GM18499 (cell line): Measurements from ENCODE around the gene KIAA0825.
"Not testable (repeated sequence)": the region's sequence is repeated elsewhere in the genome, so short reads cannot be mapped to it uniquely, and the experiment has no call there.

Experiments
- ATAC-seq: cut with Tn5 transposase; IDR thresholded peaks from one replicate; pipeline ENCODE4 v1.9.1; 2021; ENCODE audit warnings: moderate number of reproducible peaks; ENCODE audit not compliant: insufficient read depth, unreplicated experiment

The KIAA0825 gene

GRCh38 chr5:94199566-94199965, 418.8 kb downstream of the KIAA0825 start:
- no peak for ATAC-seq

- ATAC-seq, result no peak
These were observed 420.4 kb downstream of the KIAA0825 start for GRCh38 chr5:94197970-94198369.

- ATAC-seq, result no peak
These were observed 421.5 kb downstream of the KIAA0825 start for GRCh38 chr5:94196953-94197352.

GRCh38 chr5:94192658-94193391, 425.6 kb downstream of the KIAA0825 start:
- no peak for ATAC-seq

GRCh38 chr5:94191604-94192003, 426.8 kb downstream of the KIAA0825 start:
- no peak for ATAC-seq

GRCh38 chr5:94188725-94189124, 429.7 kb downstream of the KIAA0825 start:
- ATAC-seq, result no peak

GRCh38 chr5:94184870-94185269, 433.5 kb downstream of the KIAA0825 start:
- no peak for ATAC-seq

- ATAC-seq, result no peak
These were observed 436.5 kb downstream of the KIAA0825 start for GRCh38 chr5:94181895-94182294.

- no peak for ATAC-seq
These were observed 437.6 kb downstream of the KIAA0825 start for GRCh38 chr5:94180761-94181160.

GRCh38 chr5:94175912-94176311, 442.5 kb downstream of the KIAA0825 start:
- ATAC-seq, result no peak

GRCh38 chr5:94174748-94175411, 443.5 kb downstream of the KIAA0825 start:
- ATAC-seq, result no peak

- no peak for ATAC-seq
These were observed 445.3 kb downstream of the KIAA0825 start for GRCh38 chr5:94173100-94173499.

- not testable (repeated sequence) for ATAC-seq
These were observed 447.3 kb downstream of the KIAA0825 start for GRCh38 chr5:94171070-94171469.

GRCh38 chr5:94170158-94170557, 448.2 kb downstream of the KIAA0825 start:
- not testable (repeated sequence) for ATAC-seq

- no peak for ATAC-seq
These were observed 450.3 kb downstream of the KIAA0825 start for GRCh38 chr5:94168151-94168550.

GRCh38 chr5:94161801-94162200, 456.6 kb downstream of the KIAA0825 start:
- ATAC-seq, result no peak

- no peak for ATAC-seq
These were observed 459.3 kb downstream of the KIAA0825 start for GRCh38 chr5:94159144-94159543.

GRCh38 chr5:94157704-94158539, 460.5 kb downstream of the KIAA0825 start:
- no peak for ATAC-seq

- ATAC-seq, result no peak
These were observed 463.7 kb downstream of the KIAA0825 start for GRCh38 chr5:94154672-94155071.

- no peak for ATAC-seq
These were observed 464.5 kb downstream of the KIAA0825 start for GRCh38 chr5:94153736-94154450.
